SU-DHL-6 (cell line): ENCODE data around the gene COPS7A.

Source experiments
- EZH2phosphoT487 ChIP-seq: fragments of 200-600 bp; sonication (generic), shearing (Covaris generic); conservative IDR thresholded peaks from 2 replicates; pipeline ENCODE4 v1.6.1; 2018; ENCODE audit warnings: mild to moderate bottlenecking, antibody characterized with exemption, low read length, moderate library complexity, mixed read lengths
- TF ChIP-seq, protein P1 (sequence below): fragments of 200-600 bp; sonication (generic); IDR thresholded peaks from one replicate; pipeline ENCODE4 v1.5.1; 2017; ENCODE audit warnings: antibody characterized with exemption, mild to moderate bottlenecking, low read length, moderate library complexity; ENCODE audit not compliant: insufficient read depth, poor library complexity, severe bottlenecking

- TF ChIP-seq, protein P1, sequence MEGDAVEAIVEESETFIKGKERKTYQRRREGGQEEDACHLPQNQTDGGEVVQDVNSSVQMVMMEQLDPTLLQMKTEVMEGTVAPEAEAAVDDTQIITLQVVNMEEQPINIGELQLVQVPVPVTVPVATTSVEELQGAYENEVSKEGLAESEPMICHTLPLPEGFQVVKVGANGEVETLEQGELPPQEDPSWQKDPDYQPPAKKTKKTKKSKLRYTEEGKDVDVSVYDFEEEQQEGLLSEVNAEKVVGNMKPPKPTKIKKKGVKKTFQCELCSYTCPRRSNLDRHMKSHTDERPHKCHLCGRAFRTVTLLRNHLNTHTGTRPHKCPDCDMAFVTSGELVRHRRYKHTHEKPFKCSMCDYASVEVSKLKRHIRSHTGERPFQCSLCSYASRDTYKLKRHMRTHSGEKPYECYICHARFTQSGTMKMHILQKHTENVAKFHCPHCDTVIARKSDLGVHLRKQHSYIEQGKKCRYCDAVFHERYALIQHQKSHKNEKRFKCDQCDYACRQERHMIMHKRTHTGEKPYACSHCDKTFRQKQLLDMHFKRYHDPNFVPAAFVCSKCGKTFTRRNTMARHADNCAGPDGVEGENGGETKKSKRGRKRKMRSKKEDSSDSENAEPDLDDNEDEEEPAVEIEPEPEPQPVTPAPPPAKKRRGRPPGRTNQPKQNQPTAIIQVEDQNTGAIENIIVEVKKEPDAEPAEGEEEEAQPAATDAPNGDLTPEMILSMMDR = no peak
- TF ChIP-seq EZH2phosphoT487 = no peak
Measured at GRCh38 chr12:6758506-6759095, 34.8 kb downstream of the COPS7A start.
